Natural killer cell (primary cell): Measurements from ENCODE around the gene PLCG2. TPM values are rescaled to one million over a fixed set of nuclear protein-coding genes. Genes with fewer than 3 reads are reported as not detected.
"Not testable (repeated sequence)": the region's sequence is repeated elsewhere in the genome, so short reads cannot be mapped to it uniquely, and the experiment has no call there.

Experiments used
- ATAC-seq, 3 donors: fragments of 150-1000 bp in 2 of 3; fragments of 200-7000 bp in 1 of 3; cut with Tn5 transposase; 1 replicate in 1 of 3; 2 replicates in 2 of 3; pipeline ENCODE4 v1.10.0; 2021; ENCODE audit warnings: mild to moderate bottlenecking in 2 of 3, moderate library complexity in 2 of 3
- DNase-seq, 2 donors: peaks; one replicate each; pipeline versions ENCODE4 v3.0.0 to v3.0.0-alpha.2; 2013 to 2021; ENCODE audit warnings: mixed read lengths in 1 of 2
- H3K27ac ChIP-seq: one replicate; pipeline ENCODE4 v1.5.1; 2013; ENCODE audit warnings: mild to moderate bottlenecking, low read length
- H3K27me3 ChIP-seq: one replicate; pipeline ENCODE4 v1.6.1; 2013; ENCODE audit warnings: low read length; ENCODE audit not compliant: control insufficient read depth, insufficient read depth
- H3K36me3 ChIP-seq: one replicate; pipeline ENCODE4 v1.6.1; 2013; ENCODE audit warnings: low read length; ENCODE audit not compliant: control insufficient read depth, insufficient read depth
- H3K4me1 ChIP-seq: one replicate; pipeline ENCODE4 v1.6.1; 2013; ENCODE audit warnings: low read length; ENCODE audit not compliant: control insufficient read depth, insufficient read depth
- H3K4me3 ChIP-seq: one replicate; pipeline ENCODE4 v1.5.1; 2013; ENCODE audit warnings: low read length
- H3K9me3 ChIP-seq: one replicate; pipeline ENCODE4 v1.6.1; 2013; ENCODE audit warnings: low read length; ENCODE audit not compliant: control insufficient read depth, insufficient read depth
- H3K27ac Mint-ChIP-seq, 2 donors: one replicate each; pipeline ENCODE4 v1.8.0; 2022; ENCODE audit warnings: mild to moderate bottlenecking in 2 of 2, mixed read lengths in 2 of 2, moderate library complexity in 1 of 2
- H3K27me3 Mint-ChIP-seq, 2 donors: one replicate each; pipeline ENCODE4 v1.8.0; 2022; ENCODE audit warnings: low read depth in 2 of 2, mixed read lengths in 2 of 2
- H3K36me3 Mint-ChIP-seq: one replicate; pipeline ENCODE4 v1.8.0; 2022; ENCODE audit warnings: mixed read lengths
- H3K4me1 Mint-ChIP-seq, 2 donors: one replicate each; pipeline ENCODE4 v1.8.0; 2022; ENCODE audit warnings: mixed read lengths in 2 of 2
- H3K4me3 Mint-ChIP-seq: one replicate; pipeline ENCODE4 v1.8.0; 2022; ENCODE audit warnings: mild to moderate bottlenecking, moderate library complexity, mixed read lengths
- H3K9me3 Mint-ChIP-seq, 2 donors: one replicate each; pipeline ENCODE4 v1.8.0; 2022; ENCODE audit warnings: mixed read lengths in 2 of 2
- WGBS: methylation state at CpG from one replicate; pipeline ENCODE4 v1.1.7; 2013; ENCODE audit warnings: missing lambda C conversion rate; ENCODE audit not compliant: insufficient coverage; 5-methylcytosine and 5-hydroxymethylcytosine counted together
- intact Hi-C: fragments of 100-400 bp; cut with micrococcal nuclease; formaldehyde crosslinking; loops from one replicate; pipeline ENCODE4 v1.14.2; 2022
- total RNA-seq, 4 donors: library from RNA; stranded (reverse); fragments of 120-200 nt in 1 of 4; gene quantifications; one replicate each; pipeline versions ENCODE4 v1.2.3 to v1.2.4, GENCODE V29; 2013 to 2022
- TF ChIP-seq, protein P1 (sequence below): fragments of 200-600 bp; IDR thresholded peaks from one replicate; pipeline ENCODE4 v1.8.0; 2022; ENCODE audit warnings: antibody characterized with exemption

Gene PLCG2
- total RNA-seq, 3 donors from 2014 or later (not counting 1 experiment from before 2014, with no cell fraction given) = 250 to 298 (median 285) TPM

DNA sequence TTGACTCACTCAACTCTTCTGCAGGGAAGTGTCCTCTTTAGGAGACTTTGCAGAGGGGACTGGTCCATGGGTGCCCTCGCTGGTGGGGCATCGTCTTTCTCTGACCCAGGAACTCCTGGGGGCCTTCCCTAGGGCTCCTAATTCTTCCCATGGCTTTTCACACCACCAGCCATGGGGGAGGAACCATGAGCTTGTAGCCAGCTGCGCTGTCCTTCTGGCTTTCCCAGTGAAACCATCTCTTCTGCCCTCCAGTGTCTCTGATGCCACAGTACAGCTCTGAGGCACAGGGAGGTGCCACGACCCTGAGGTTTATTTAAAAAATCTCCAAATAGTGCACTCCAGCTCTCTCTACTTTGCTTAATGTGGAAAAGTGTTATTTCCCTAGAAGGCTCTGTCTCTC is 153.6 kb downstream of the PLCG2 start:
- peaks cover 8% of the 10 kb centered on the region for H3K4me1 ChIP-seq
- intact Hi-C loops = no loop called here
- no peak overlapping the region for H3K27ac Mint-ChIP-seq
- H3K36me3 Mint-ChIP-seq = peaks cover 24% of the 10 kb centered on the region
- no peaks in the 10 kb centered on the region for H3K9me3 Mint-ChIP-seq
- H3K9me3 ChIP-seq = no peaks in the 10 kb centered on the region
- no peaks in the 10 kb centered on the region for H3K27me3 ChIP-seq
- 90% methylated on average over 4 of the region's 4 CpGs for WGBS
- H3K4me3 ChIP-seq = no peak overlapping the region
- ATAC-seq (no peak), DNase-seq (no peak)
- peaks cover 13 to 39% of the 10 kb centered on the region in 2 donors for H3K4me1 Mint-ChIP-seq
- no peak overlapping the region for H3K4me3 Mint-ChIP-seq
- H3K27ac ChIP-seq = no peak overlapping the region
- TF ChIP-seq, protein P1, sequence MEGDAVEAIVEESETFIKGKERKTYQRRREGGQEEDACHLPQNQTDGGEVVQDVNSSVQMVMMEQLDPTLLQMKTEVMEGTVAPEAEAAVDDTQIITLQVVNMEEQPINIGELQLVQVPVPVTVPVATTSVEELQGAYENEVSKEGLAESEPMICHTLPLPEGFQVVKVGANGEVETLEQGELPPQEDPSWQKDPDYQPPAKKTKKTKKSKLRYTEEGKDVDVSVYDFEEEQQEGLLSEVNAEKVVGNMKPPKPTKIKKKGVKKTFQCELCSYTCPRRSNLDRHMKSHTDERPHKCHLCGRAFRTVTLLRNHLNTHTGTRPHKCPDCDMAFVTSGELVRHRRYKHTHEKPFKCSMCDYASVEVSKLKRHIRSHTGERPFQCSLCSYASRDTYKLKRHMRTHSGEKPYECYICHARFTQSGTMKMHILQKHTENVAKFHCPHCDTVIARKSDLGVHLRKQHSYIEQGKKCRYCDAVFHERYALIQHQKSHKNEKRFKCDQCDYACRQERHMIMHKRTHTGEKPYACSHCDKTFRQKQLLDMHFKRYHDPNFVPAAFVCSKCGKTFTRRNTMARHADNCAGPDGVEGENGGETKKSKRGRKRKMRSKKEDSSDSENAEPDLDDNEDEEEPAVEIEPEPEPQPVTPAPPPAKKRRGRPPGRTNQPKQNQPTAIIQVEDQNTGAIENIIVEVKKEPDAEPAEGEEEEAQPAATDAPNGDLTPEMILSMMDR = no peak
- peaks cover 96% of the 10 kb centered on the region for H3K36me3 ChIP-seq
- no peaks in the 10 kb centered on the region for H3K27me3 Mint-ChIP-seq

DNA sequence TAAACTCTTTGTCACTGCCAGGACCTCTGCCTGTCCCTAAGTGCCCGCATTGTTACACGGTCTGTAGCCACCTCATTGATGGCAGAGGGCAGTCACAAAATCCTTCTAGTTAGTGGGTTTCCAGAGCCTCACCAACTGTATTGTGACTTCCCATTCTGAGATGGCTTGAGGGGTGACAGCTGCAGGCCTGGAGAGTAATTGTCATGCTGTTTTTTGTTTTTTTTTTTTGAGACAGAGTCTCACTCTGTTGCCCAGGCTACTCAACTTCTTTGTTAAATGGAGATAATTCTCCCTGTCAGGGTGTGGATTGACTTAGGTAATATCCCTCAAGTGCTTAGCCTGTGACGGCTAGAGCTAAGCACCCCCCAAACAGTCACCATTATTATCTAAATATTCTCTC is 154.3 kb downstream of the PLCG2 start:
- ATAC-seq (no peak), DNase-seq (no peak)
- H3K9me3 Mint-ChIP-seq = no peaks in the 10 kb centered on the region
- H3K27me3 Mint-ChIP-seq = no peaks in the 10 kb centered on the region
- H3K4me1 ChIP-seq = peaks cover 8% of the 10 kb centered on the region
- H3K27ac Mint-ChIP-seq = peak overlapping the region; percentile 57 to 71
- no peak overlapping the region for H3K27ac ChIP-seq
- peaks cover 24% of the 10 kb centered on the region for H3K36me3 Mint-ChIP-seq
- TF ChIP-seq, protein P1 = no peak
- no peaks in the 10 kb centered on the region for H3K9me3 ChIP-seq
- no peak overlapping the region for H3K4me3 Mint-ChIP-seq
- WGBS = 100% methylated on average over 2 of the region's 3 CpGs
- H3K4me1 Mint-ChIP-seq = peaks cover 13 to 36% of the 10 kb centered on the region in 2 donors
- no peak overlapping the region for H3K4me3 ChIP-seq
- intact Hi-C loops = no loop called here
- H3K27me3 ChIP-seq = no peaks in the 10 kb centered on the region
- peaks cover 94% of the 10 kb centered on the region for H3K36me3 ChIP-seq

DNA sequence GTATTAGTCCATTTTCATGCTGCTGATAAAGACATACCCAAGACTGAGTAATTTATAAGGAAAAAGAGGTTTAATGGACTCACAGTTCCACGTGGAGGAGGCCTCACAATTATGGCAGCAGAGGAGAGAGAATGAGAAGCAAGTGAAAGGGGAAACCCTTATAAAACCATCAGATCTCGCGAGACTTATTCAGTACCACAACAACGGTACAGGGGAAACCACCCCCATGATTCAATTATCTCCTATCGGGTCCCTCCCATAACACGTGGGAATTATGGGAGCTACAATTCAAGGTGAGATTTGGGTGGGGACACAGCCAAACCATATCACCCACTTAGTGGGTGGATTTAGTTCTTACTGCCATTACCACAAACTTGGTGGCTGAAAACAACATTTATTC is 155.6 kb downstream of the PLCG2 start:
- H3K27ac ChIP-seq, intact Hi-C loops, H3K4me3 ChIP-seq, H3K9me3 ChIP-seq, H3K27me3 Mint-ChIP-seq, H3K27me3 ChIP-seq, H3K9me3 Mint-ChIP-seq, DNase-seq, H3K4me1 ChIP-seq, H3K4me3 Mint-ChIP-seq: not testable (repeated sequence)
- Mint-ChIP-seq H3K27ac (peak overlapping the region; percentile 57 to 71), H3K4me1 (peaks cover 13 to 30% of the 10 kb centered on the region in 2 donors), H3K36me3 (peaks cover 26% of the 10 kb centered on the region)
- H3K36me3 ChIP-seq = peaks cover 95% of the 10 kb centered on the region
- ATAC-seq = peak in 2 of 3 donors; percentile 51 to 70
- WGBS = 47% methylated on average over 3 of the region's 6 CpGs

DNA sequence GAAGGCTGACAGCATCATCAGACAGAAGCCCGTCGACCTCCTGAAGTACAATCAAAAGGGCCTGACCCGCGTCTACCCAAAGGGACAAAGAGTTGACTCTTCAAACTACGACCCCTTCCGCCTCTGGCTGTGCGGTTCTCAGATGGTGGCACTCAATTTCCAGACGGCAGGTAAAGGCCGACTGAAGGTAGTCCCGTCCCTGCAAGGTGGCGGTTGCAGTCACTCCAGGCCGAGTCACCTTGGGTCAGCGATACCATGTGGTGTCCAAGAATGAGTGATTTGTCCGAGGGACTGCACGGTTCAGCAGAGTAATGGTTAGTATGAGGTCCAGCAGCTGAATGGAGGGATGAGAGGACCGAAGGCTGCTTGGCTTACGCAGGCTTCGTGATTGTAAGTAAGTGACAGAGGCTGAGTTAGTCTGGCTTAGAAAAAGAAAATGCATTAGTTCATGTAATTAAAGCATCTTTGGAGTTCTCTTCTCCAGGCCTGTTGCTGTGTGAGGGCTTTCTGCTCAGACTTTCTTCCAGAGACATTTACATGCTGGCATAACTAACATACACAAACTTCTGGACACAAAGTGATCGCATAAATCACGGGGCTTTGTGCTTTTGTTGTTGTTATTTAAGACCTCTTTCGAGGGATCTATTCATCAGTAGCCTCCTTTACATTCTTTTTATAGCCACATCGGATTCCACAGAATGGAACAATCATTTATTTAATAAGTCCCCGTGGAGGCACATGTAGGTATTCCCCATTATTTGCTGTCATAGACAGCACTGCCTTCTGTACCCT is 157.3 kb downstream of the PLCG2 start:
- TF ChIP-seq, protein P1 = no peak
- intact Hi-C loops = no loop called here
- Mint-ChIP-seq H3K36me3 (peaks cover 31% of the 10 kb centered on the region), H3K9me3 (no peaks in the 10 kb centered on the region), H3K27ac (no peak overlapping the region), H3K4me1 (peaks cover 13 to 39% of the 10 kb centered on the region in 2 donors), H3K27me3 (no peaks in the 10 kb centered on the region), H3K4me3 (no peak overlapping the region)
- Histone ChIP-seq H3K36me3 (peaks cover 93% of the 10 kb centered on the region), H3K27me3 (no peaks in the 10 kb centered on the region), H3K4me1 (no peaks in the 10 kb centered on the region), H3K9me3 (no peaks in the 10 kb centered on the region), H3K4me3 (no peak overlapping the region), H3K27ac (no peak overlapping the region)
- WGBS = 94% methylated on average over 19 of the region's 23 CpGs
- DNase-seq (no peak), ATAC-seq (no peak)
